Smooth muscle cell (in vitro differentiated cells): ENCODE results near the gene CALY. TPM values are rescaled to one million over a fixed set of nuclear protein-coding genes. Genes with fewer than 3 reads are reported as not detected.

Experiments
- DNase-seq: peaks from one replicate; lab custom pipeline; 2025; ENCODE audit not compliant: unreplicated experiment; lab: John Stamatoyannopoulos, UW
- H2AFZ ChIP-seq: fragments of 200-600 bp; sonication (generic); 2 replicates; pipeline ENCODE4 v1.6.0; 2016; ENCODE audit warnings: antibody characterized with exemption, low read depth, mild to moderate bottlenecking
- H3F3A ChIP-seq: fragments of 200-600 bp; sonication (generic); 2 replicates; pipeline ENCODE4 v1.6.0; 2017; ENCODE audit warnings: antibody characterized with exemption, low read depth
- H3K27ac ChIP-seq: fragments of 200-600 bp; sonication (generic); 2 replicates; pipeline ENCODE4 v1.5.1; 2016; ENCODE audit warnings: low read depth, mild to moderate bottlenecking
- H3K27me3 ChIP-seq: fragments of 200-600 bp; sonication (generic); 2 replicates; pipeline ENCODE4 v1.6.1; 2016; ENCODE audit warnings: low read depth, mild to moderate bottlenecking
- H3K36me3 ChIP-seq: fragments of 200-600 bp; sonication (generic); 2 replicates; pipeline ENCODE4 v1.5.1; 2016; ENCODE audit warnings: low read depth
- H3K4me1 ChIP-seq: fragments of 200-600 bp; sonication (generic); 2 replicates; pipeline ENCODE4 v1.5.1; 2016; ENCODE audit warnings: low read depth
- H3K4me2 ChIP-seq: fragments of 200-600 bp; sonication (generic); 2 replicates; pipeline ENCODE4 v1.6.0; 2016; ENCODE audit warnings: mild to moderate bottlenecking
- H3K4me3 ChIP-seq: fragments of 200-600 bp; sonication (generic); 2 replicates; pipeline ENCODE4 v1.5.1; 2016; ENCODE audit warnings: mild to moderate bottlenecking
- H3K79me2 ChIP-seq: fragments of 200-600 bp; sonication (generic); 2 replicates; pipeline ENCODE4 v1.6.0; 2016; ENCODE audit warnings: low read depth, mild to moderate bottlenecking
- H3K9ac ChIP-seq: fragments of 200-600 bp; sonication (generic); 2 replicates; pipeline ENCODE4 v1.6.0; 2016; ENCODE audit warnings: low read depth
- H3K9me3 ChIP-seq: fragments of 200-600 bp; sonication (generic); replicated peaks from 2 replicates; pipeline ENCODE4 v1.5.1; 2016; ENCODE audit warnings: low read depth
- H4K20me1 ChIP-seq: fragments of 200-600 bp; sonication (generic); 2 replicates; pipeline ENCODE4 v1.6.0; 2016; ENCODE audit warnings: low read depth
- CTCF ChIP-seq: fragments of 200-600 bp; sonication (generic); IDR thresholded peaks from 2 replicates; pipeline ENCODE4 v1.5.1; 2017; ENCODE audit warnings: borderline replicate concordance, mild to moderate bottlenecking, antibody characterized with exemption; ENCODE audit not compliant: insufficient read depth, poor library complexity, severe bottlenecking
- WGBS: methylation state at CpG from one replicate; pipeline ENCODE4 v1.1.7; 2016; ENCODE audit warnings: low lambda C conversion rate; 5-methylcytosine and 5-hydroxymethylcytosine counted together
- polyA plus RNA-seq: library from polyadenylated mRNA; unstranded; fragments of >200 nt; fragmentation: Nextera tagmentation; extraction: Ambion mirVana; gene quantifications from 2 replicates; pipeline ENCODE4 v1.2.1, GENCODE V29; 2016
- total RNA-seq: library from RNA; depleted of rRNA; stranded (reverse); fragments of >200 nt; gene quantifications from 2 replicates; pipeline ENCODE4 v1.2.3, GENCODE V29; 2014

Gene CALY
- total and polyA plus RNA-seq, 2 experiments from 2014 or later, result 2.4 to 10.1 TPM

GRCh38 chr10:133292919-133293809, 43.5 kb downstream of the CALY start:
- Histone ChIP-seq H3K27me3 (no peaks in the 10 kb centered on the region), H4K20me1 (no peaks in the 10 kb centered on the region), H3K4me1 (no peaks in the 10 kb centered on the region), H3F3A (no peaks in the 10 kb centered on the region), H3K4me3 (no peak overlapping the region), H3K4me2 (no peak overlapping the region), H3K79me2 (no peaks in the 10 kb centered on the region), H3K36me3 (peaks cover 11% of the 10 kb centered on the region), H3K9ac (no peak overlapping the region), H3K9me3 (no peaks in the 10 kb centered on the region), H2AFZ (no peak overlapping the region), H3K27ac (no peak overlapping the region)
- DNase-seq, result no peak
- TF ChIP-seq CTCF, result no peak
- WGBS, result 96% methylated on average over 38 of the region's 38 CpGs

- no peaks in the 10 kb centered on the region for H3F3A ChIP-seq
- 95% methylated on average over 23 of the region's 24 CpGs for WGBS
- no peak overlapping the region for H3K9ac ChIP-seq
These were observed 46.9 kb downstream of the CALY start for GRCh38 chr10:133289761-133290160.

GRCh38 chr10:133287832-133288500, 48.7 kb downstream of the CALY start:
- Histone ChIP-seq H3K27ac (no peak overlapping the region), H3K9me3 (no peaks in the 10 kb centered on the region), H3K27me3 (no peaks in the 10 kb centered on the region), H4K20me1 (peaks cover 12% of the 10 kb centered on the region), H3K4me1 (no peaks in the 10 kb centered on the region), H3K79me2 (no peaks in the 10 kb centered on the region), H3K4me3 (no peak overlapping the region), H3F3A (no peaks in the 10 kb centered on the region), H2AFZ (no peak overlapping the region), H3K4me2 (no peak overlapping the region), H3K36me3 (peaks cover 17% of the 10 kb centered on the region), H3K9ac (no peak overlapping the region)
- 96% methylated on average over 46 of the region's 46 CpGs for WGBS
- TF ChIP-seq CTCF, result no peak
- no peak for DNase-seq

More at GRCh38 chr10:133289761-133290160, 46.9 kb downstream of the CALY start:
- Histone ChIP-seq H4K20me1 (peaks cover 12% of the 10 kb centered on the region), H3K4me2 (no peak overlapping the region), H3K9me3 (no peaks in the 10 kb centered on the region), H2AFZ (no peak overlapping the region), H3K4me3 (no peak overlapping the region), H3K36me3 (peaks cover 17% of the 10 kb centered on the region), H3K4me1 (no peaks in the 10 kb centered on the region), H3K79me2 (no peaks in the 10 kb centered on the region), H3K27ac (no peak overlapping the region), H3K27me3 (no peaks in the 10 kb centered on the region)
- DNase-seq, result no peak
- TF ChIP-seq CTCF, result no peak
